ENCODE results near the gene NOS1AP.

GRCh38 chr1:162294015-162294414 is 224.5 kb downstream of the NOS1AP start:
- no peak for TF ChIP-seq CTCF (IDR thresholded peaks at IDR 0.05)
- TF ChIP-seq POLR2A (IDR thresholded peaks at IDR 0.05), result no peak

Data from lower leg skin (tissue), 3 donors.